HepG2 (cell line): ENCODE results near the gene CDC34. TPM values are rescaled to one million over a fixed set of nuclear protein-coding genes. Genes with fewer than 3 reads are reported as not detected.

Experiments
- BHLHE40 ChIP-seq: IDR thresholded peaks from 2 replicates; pipeline ENCODE4 v1.6.1; 2011; ENCODE audit warnings: low read length, improper control_type of control experiment
- FOXC1 ChIP-seq: sonication (generic); formaldehyde crosslinking; IDR thresholded peaks from 2 replicates; pipeline ENCODE4 v1.8.0; 2022; ENCODE audit warnings: mild to moderate bottlenecking, missing genetic modification reagents, borderline replicate concordance
- GTF2F1 ChIP-seq: fragments of 150-350 bp; IDR thresholded peaks from 2 replicates; pipeline ENCODE4 v1.6.1; 2014; ENCODE audit warnings: low read length
- MAFK ChIP-seq, 2 experiments: IDR thresholded peaks in 1 of 2; conservative IDR thresholded peaks in 1 of 2; 2 replicates each; pipeline ENCODE4 v1.6.1; 2011; ENCODE audit warnings: improper control_type of control experiment in 2 of 2, low read length in 2 of 2
- RBFOX2 ChIP-seq: fragments of 200-400 bp; formaldehyde crosslinking; IDR thresholded peaks from 2 replicates; pipeline ENCODE4 v1.6.1; 2017; ENCODE audit warnings: low read depth, mild to moderate bottlenecking, low read length
- SIX4 ChIP-seq: sonication (generic); formaldehyde crosslinking; IDR thresholded peaks from 2 replicates; pipeline ENCODE4 v1.4.0; 2020; ENCODE audit warnings: missing genetic modification reagents
- SOX6 ChIP-seq, 2 experiments: fragments of 450-650 bp in 1 of 2; sonication (generic) in 1 of 2; formaldehyde crosslinking in 1 of 2; IDR thresholded peaks; 2 replicates each; pipeline versions ENCODE4 v1.4.0 to v1.6.1; 2017 to 2020; ENCODE audit warnings: antibody characterized with exemption in 1 of 2, mild to moderate bottlenecking in 1 of 2, missing genetic modification reagents in 1 of 2
- ZBTB42 ChIP-seq: sonication (generic); formaldehyde crosslinking; IDR thresholded peaks from 2 replicates; pipeline ENCODE4 v1.5.0; 2020; ENCODE audit warnings: mild to moderate bottlenecking, missing genetic modification reagents
- ZNF407 ChIP-seq: sonication (generic); formaldehyde crosslinking; IDR thresholded peaks from one replicate; pipeline ENCODE4 v1.5.1; 2020; ENCODE audit warnings: mild to moderate bottlenecking, missing genetic modification reagents; ENCODE audit errors: not compliant biosample characterization
- ZNF577 ChIP-seq: sonication (generic); formaldehyde crosslinking; IDR thresholded peaks from 2 replicates; pipeline ENCODE4 v1.4.0; 2020; ENCODE audit warnings: mild to moderate bottlenecking, low read depth, missing genetic modification reagents, borderline replicate concordance
- ZNF607 ChIP-seq: sonication (generic); formaldehyde crosslinking; IDR thresholded peaks from 2 replicates; pipeline ENCODE4 v1.5.1; 2020; ENCODE audit warnings: missing genetic modification reagents, mild to moderate bottlenecking, borderline replicate concordance
- ZNF619 ChIP-seq: sonication (generic); formaldehyde crosslinking; IDR thresholded peaks from 2 replicates; pipeline ENCODE4 v1.4.0; 2020; ENCODE audit warnings: mild to moderate bottlenecking, missing genetic modification reagents
- ZNF772 ChIP-seq: sonication (generic); formaldehyde crosslinking; IDR thresholded peaks from 2 replicates; pipeline ENCODE4 v1.5.0; 2020; ENCODE audit warnings: mild to moderate bottlenecking, missing genetic modification reagents
- polyA plus RNA-seq, 8 experiments: library from polyadenylated mRNA; depleted of rRNA in 3 of 8; stranded (reverse) in 7 of 8; unstranded in 1 of 8; fragments of >200 nt; fragmentation: Illumina TruSeq in 4 of 8; extraction: Trizol in 4 of 8; gene quantifications; 2 replicates each; pipeline versions ENCODE4 v1.2.1 to v1.2.3, GENCODE V29; 2011 to 2016; ENCODE audit warnings: low read depth in 4 of 8, missing spikeins in 1 of 8, mixed read lengths in 1 of 8; ENCODE audit not compliant: insufficient read depth in 1 of 8
- total RNA-seq, 5 experiments: library from RNA; depleted of rRNA; stranded (reverse); fragments of >200 nt; fragmentation: Illumina TruSeq; extraction: Trizol; gene quantifications; 2 replicates each; pipeline ENCODE4 v1.2.3, GENCODE V29; 2016; ENCODE audit warnings: low read depth in 1 of 5
- TF ChIP-seq, protein P1 (sequence below): sonication (generic); formaldehyde crosslinking; IDR thresholded peaks from 2 replicates; pipeline ENCODE4 v1.4.0; 2020; ENCODE audit warnings: missing genetic modification reagents
- TF ChIP-seq, protein P2 (sequence below), 2 experiments: sonication (generic) in 1 of 2; formaldehyde crosslinking in 1 of 2; IDR thresholded peaks; 2 replicates each; pipeline versions ENCODE4 v1.5.1 to v1.6.1; 2011 to 2020; ENCODE audit warnings: borderline replicate concordance in 1 of 2, low read depth in 1 of 2, low read length in 1 of 2, mild to moderate bottlenecking in 1 of 2, missing genetic modification reagents in 1 of 2, moderate library complexity in 1 of 2

CDC34 gene
- total and polyA plus RNA-seq, 2 of the 13 experiments (the other 11 are each of a cell fraction or from before 2014, with no cell fraction given): 138 to 150 TPM

DNA sequence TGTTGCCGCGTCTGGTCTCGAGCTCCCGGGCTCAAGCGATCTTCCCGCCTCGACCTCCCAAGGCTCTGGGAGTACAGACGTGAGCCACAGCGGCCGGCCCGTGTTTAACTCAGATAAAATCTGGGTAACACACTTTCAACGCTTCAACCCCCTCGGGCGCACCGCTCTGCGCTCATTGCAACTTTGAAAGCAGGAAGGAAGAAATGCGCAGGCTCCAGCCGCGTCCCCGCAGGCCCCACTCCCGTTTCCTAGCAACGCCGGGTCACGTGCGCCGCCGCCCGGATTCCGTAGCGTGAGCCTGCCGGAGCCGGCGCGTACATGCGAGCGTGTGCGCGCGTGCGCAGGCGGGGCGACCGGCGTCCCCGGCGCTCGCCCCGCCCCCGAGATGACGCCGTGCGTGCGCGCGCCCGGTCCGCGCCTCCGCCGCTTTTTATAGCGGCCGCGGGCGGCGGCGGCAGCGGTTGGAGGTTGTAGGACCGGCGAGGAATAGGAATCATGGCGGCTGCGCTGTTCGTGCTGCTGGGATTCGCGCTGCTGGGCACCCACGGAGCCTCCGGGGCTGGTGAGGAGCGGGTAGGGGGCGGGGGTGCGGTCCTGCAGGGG lies 40.7 kb downstream of the CDC34 start, which contains the start of gene BSG (continued):
- TF ChIP-seq ZNF407 (CRISPR knock-in tag) (no peak), ZNF607 (peak; percentile 44; the same call in 1 of the 2 replicates), BHLHE40 (peak; percentile 99), SOX6 (IDR thresholded peaks at IDR 0.05) (no peak), SOX6 (CRISPR knock-in tag; IDR thresholded peaks at IDR 0.05) (no peak), MAFK (conservative IDR thresholded peaks at IDR 0.05 in 1 of 2, IDR thresholded peaks at IDR 0.05 in 1 of 2; ENCODE audit: low read length in 2 of 2) (no peak), ZNF619 (CRISPR knock-in tag) (0 out of 2 replicates have a peak, but pooled peaks have one; percentile 52), ZBTB42 (peak; percentile 27; the same call in 1 of the 2 replicates), FOXC1 (CRISPR knock-in tag) (peak; percentile 23), ZNF577 (CRISPR knock-in tag) (0 out of 2 replicates have a peak, but pooled peaks have one; percentile 53), GTF2F1 (no peak), ZNF772 (CRISPR knock-in tag) (peak; percentile 46; the same call in 1 of the 2 replicates), RBFOX2 (peak; percentile 97), SIX4 (CRISPR knock-in tag) (no peak)
- TF ChIP-seq, protein P1, sequence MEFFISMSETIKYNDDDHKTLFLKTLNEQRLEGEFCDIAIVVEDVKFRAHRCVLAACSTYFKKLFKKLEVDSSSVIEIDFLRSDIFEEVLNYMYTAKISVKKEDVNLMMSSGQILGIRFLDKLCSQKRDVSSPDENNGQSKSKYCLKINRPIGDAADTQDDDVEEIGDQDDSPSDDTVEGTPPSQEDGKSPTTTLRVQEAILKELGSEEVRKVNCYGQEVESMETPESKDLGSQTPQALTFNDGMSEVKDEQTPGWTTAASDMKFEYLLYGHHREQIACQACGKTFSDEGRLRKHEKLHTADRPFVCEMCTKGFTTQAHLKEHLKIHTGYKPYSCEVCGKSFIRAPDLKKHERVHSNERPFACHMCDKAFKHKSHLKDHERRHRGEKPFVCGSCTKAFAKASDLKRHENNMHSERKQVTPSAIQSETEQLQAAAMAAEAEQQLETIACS (CRISPR knock-in tag): peak; percentile 97
- TF ChIP-seq, protein P2, sequence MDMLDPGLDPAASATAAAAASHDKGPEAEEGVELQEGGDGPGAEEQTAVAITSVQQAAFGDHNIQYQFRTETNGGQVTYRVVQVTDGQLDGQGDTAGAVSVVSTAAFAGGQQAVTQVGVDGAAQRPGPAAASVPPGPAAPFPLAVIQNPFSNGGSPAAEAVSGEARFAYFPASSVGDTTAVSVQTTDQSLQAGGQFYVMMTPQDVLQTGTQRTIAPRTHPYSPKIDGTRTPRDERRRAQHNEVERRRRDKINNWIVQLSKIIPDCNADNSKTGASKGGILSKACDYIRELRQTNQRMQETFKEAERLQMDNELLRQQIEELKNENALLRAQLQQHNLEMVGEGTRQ (IDR thresholded peaks at IDR 0.05; ENCODE audit: low read depth, low read length): peak; percentile 95
- TF ChIP-seq, protein P2 (CRISPR knock-in tag; IDR thresholded peaks at IDR 0.05; ENCODE audit: borderline replicate concordance): peak; percentile 89; the same call in 1 of the 2 replicates
